Breast epithelium (tissue), 3 donors: ENCODE results near the gene SLC39A6.

Experiments
- CTCF ChIP-seq, 3 donors: fragments of 450-650 bp; IDR thresholded peaks; one replicate each; pipeline ENCODE4 v1.5.1; 2016 to 2017; ENCODE audit warnings: antibody characterized with exemption in 3 of 3, mild to moderate bottlenecking in 3 of 3, moderate library complexity in 3 of 3
- POLR2A ChIP-seq: fragments of 450-650 bp; IDR thresholded peaks from one replicate; pipeline ENCODE4 v1.6.1; 2016; ENCODE audit warnings: antibody characterized with exemption, mild to moderate bottlenecking, moderate library complexity

DNA sequence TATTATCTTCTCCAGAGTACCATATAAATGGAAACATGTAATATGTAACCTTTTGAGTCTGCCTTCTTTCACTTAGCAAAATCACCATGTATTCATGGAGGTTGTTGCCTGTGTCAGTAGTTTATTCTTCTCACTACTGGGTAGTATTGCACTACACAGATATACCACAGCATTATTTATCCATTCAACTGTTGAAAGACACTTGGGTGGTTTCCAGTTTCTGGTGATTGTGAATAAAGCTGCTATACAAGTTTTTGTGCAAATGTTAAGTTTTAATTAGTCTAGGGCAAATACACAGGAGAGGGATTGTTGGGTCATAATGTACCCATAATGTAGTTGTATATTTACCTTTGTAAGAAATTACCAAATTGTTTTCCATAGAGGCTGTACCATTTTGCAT lies 32.2 kb downstream of the SLC39A6 start:
- TF ChIP-seq CTCF (IDR thresholded peaks at IDR 0.05): no peak
- no peak for TF ChIP-seq POLR2A
